Colonic mucosa (tissue), 4 donors: ENCODE measurements around the gene KLRF1. TPM values are rescaled to one million over a fixed set of nuclear protein-coding genes. Genes with fewer than 3 reads are reported as not detected.
"Not testable (repeated sequence)": the region's sequence is repeated elsewhere in the genome, so short reads cannot be mapped to it uniquely, and the experiment has no call there.

ENCODE experiments used
- DNase-seq: peaks from one replicate; pipeline ENCODE4 v3.0.0-alpha.2; 2020
- H3K27ac ChIP-seq: fragments of 200-600 bp; one replicate; pipeline ENCODE4 v1.8.0; 2021
- H3K27me3 ChIP-seq: fragments of 200-600 bp; one replicate; pipeline ENCODE4 v1.8.0; 2021
- H3K36me3 ChIP-seq: fragments of 200-600 bp; one replicate; pipeline ENCODE4 v1.8.0; 2021
- H3K4me1 ChIP-seq: fragments of 200-600 bp; one replicate; pipeline ENCODE4 v1.8.0; 2021; ENCODE audit warnings: mild to moderate bottlenecking
- H3K4me3 ChIP-seq: fragments of 200-600 bp; one replicate; pipeline ENCODE4 v1.8.0; 2021
- H3K9ac ChIP-seq, 2 donors: one replicate each; pipeline ENCODE4 v1.7.0; 2013; ENCODE audit warnings: control low read depth in 2 of 2, low read depth in 2 of 2, low read length in 2 of 2
- H3K9me3 ChIP-seq: fragments of 200-600 bp; one replicate; pipeline ENCODE4 v1.8.0; 2021
- CTCF ChIP-seq: fragments of 200-600 bp; IDR thresholded peaks from one replicate; pipeline ENCODE4 v1.8.0; 2022; ENCODE audit warnings: antibody characterized with exemption, mild to moderate bottlenecking
- intact Hi-C: fragments of 100-400 bp; cut with DNase I; formaldehyde crosslinking; loops from one replicate; pipeline ENCODE4 v1.14.1; 2022
- total RNA-seq, 2 donors: library from RNA; stranded (reverse); fragmentation: NEBNext Ultra II Directional in 1 of 2; extraction: Animal tissue kit (Norgen Biotek cat#: 25700) in 1 of 2; gene quantifications; one replicate each; pipeline ENCODE4 v1.2.1, GENCODE V29; 2021
- donor health status: healthy.
- donor health status: DM: no; HTN: no; CAD: no.
- donor health status: DM: no; HTN: no; CAD: no.

Gene KLRF1
- total RNA-seq, 2 donors from 2014 or later = 0.40 to 0.61 TPM

DNA sequence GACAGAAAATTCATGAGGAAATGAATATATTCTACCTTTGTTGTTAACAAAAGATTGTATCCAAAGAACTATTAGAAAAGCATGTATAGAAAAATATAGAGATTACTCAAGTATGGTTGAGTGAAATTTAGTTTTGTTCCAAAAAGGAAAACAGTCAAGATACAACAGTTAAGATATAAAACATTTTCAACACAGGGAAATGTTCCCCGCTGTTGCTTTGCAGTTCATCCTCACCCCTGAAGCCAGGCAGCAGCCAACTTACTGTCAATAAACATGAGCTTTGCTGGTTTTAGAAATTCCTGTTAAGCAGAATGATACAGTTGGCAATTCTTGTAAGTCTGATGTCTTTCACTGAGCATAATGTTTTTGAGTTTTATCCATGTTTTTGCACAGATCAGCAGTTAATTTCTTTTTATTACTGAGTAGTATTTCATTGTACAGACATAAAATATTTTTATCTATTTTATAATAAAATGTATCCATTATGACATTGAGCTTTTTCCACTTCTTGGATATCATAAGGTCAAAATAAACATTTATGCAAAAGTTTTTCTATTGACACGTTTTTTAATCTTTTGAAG, 43.1 kb downstream of the KLRF1 start:
- no peak for DNase-seq
- Histone ChIP-seq H3K36me3 (no peaks in the 10 kb centered on the region), H3K9ac (peak overlapping the region in 1 of 2 donors; percentile 70), H3K27me3 (no peaks in the 10 kb centered on the region), H3K27ac (peak overlapping the region; percentile 50), H3K9me3 (no peaks in the 10 kb centered on the region), H3K4me1 (no peaks in the 10 kb centered on the region), H3K4me3 (no peak overlapping the region)
- no peak for TF ChIP-seq CTCF
- intact Hi-C loops = no loop called here

DNA sequence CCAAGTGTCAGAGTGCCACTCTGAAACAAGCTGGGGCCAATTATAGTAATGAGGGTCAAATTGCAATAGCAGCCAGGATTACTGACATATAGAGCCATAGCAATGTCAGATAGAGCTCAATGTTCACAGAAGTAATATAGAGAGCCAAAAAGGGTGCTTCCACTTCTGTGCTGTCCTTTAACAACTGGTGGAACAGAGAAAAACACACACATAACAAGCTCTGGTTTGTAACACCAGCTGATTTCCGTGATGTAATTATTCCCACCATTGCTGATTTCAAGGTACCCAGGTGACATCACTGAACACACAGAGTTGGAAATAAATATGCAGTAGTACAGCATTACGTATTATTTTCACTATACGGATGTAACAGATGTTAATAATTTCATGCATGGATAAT, 44.9 kb downstream of the KLRF1 start:
- Histone ChIP-seq H3K9ac (no peak overlapping the region), H3K4me1 (no peaks in the 10 kb centered on the region), H3K27me3 (no peaks in the 10 kb centered on the region), H3K27ac (no peak overlapping the region), H3K4me3 (no peak overlapping the region), H3K36me3 (no peaks in the 10 kb centered on the region), H3K9me3 (no peaks in the 10 kb centered on the region)
- TF ChIP-seq CTCF = no peak
- intact Hi-C loops = no loop called here
- no peak for DNase-seq

DNA sequence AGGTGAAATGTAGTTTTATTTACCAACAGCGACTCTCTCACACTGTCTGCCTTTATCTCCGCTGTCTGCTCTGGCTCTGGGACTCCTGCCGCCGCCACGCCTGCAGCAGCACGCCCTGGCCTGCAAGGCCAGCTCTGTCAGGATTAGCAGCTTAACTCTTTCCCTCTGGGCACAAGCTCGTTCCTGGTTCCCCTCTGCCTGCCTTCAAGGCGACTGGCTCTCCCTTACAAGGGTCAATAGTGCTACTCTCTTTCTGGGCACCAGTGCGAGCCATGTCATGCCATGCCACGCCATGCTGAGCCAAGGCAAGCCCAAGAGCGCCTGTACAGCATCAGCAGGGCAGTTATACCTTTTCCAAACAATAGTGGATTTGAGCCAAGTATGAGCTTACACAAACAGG, 45.5 kb downstream of the KLRF1 start:
- TF ChIP-seq CTCF = no peak
- Histone ChIP-seq H3K9me3 (no peaks in the 10 kb centered on the region), H3K9ac (no peak overlapping the region), H3K27me3 (no peaks in the 10 kb centered on the region), H3K4me3 (no peak overlapping the region), H3K27ac (no peak overlapping the region), H3K4me1 (no peaks in the 10 kb centered on the region), H3K36me3 (no peaks in the 10 kb centered on the region)
- DNase-seq = no peak
- intact Hi-C loops = no loop called here

- H3K9ac ChIP-seq, H3K36me3 ChIP-seq, intact Hi-C loops, H3K4me1 ChIP-seq, H3K4me3 ChIP-seq, H3K9me3 ChIP-seq, H3K27me3 ChIP-seq, DNase-seq, H3K27ac ChIP-seq: not testable (repeated sequence)
These were observed 48.8 kb downstream of the KLRF1 start for GRCh38 chr12:9876120-9876519.

- intact Hi-C loops = no loop called here
- H3K9me3 ChIP-seq = no peaks in the 10 kb centered on the region
- H3K9ac ChIP-seq = no peak overlapping the region
- no peaks in the 10 kb centered on the region for H3K36me3 ChIP-seq
- H3K27me3 ChIP-seq = no peaks in the 10 kb centered on the region
- DNase-seq = no peak
- no peaks in the 10 kb centered on the region for H3K4me1 ChIP-seq
- H3K4me3 ChIP-seq = no peak overlapping the region
- no peak overlapping the region for H3K27ac ChIP-seq
- TF ChIP-seq CTCF = no peak
These were observed 53.3 kb downstream of the KLRF1 start for GRCh38 chr12:9880532-9881078.

- Histone ChIP-seq H3K36me3 (no peaks in the 10 kb centered on the region), H3K4me1 (no peaks in the 10 kb centered on the region), H3K27ac (no peak within 1 kb of the TSS), H3K27me3 (no peaks in the 10 kb centered on the region), H3K4me3 (no peak within 1 kb of the TSS), H3K9me3 (no peaks in the 10 kb centered on the region), H3K9ac (no peak within 1 kb of the TSS)
- no peak for DNase-seq
- intact Hi-C loops = no loop called here
- no peak for TF ChIP-seq CTCF
These were observed 54.0 kb downstream of the KLRF1 start, which contains the start of gene KLRF2 for GRCh38 chr12:9881246-9881645. Gene KLRF2, plus strand, starts transcription at chr12:9881489. Its CDS starts 107 bp downstream, at chr12:9881596.
